ENCODE results near the gene OSBPL5.

DNA sequence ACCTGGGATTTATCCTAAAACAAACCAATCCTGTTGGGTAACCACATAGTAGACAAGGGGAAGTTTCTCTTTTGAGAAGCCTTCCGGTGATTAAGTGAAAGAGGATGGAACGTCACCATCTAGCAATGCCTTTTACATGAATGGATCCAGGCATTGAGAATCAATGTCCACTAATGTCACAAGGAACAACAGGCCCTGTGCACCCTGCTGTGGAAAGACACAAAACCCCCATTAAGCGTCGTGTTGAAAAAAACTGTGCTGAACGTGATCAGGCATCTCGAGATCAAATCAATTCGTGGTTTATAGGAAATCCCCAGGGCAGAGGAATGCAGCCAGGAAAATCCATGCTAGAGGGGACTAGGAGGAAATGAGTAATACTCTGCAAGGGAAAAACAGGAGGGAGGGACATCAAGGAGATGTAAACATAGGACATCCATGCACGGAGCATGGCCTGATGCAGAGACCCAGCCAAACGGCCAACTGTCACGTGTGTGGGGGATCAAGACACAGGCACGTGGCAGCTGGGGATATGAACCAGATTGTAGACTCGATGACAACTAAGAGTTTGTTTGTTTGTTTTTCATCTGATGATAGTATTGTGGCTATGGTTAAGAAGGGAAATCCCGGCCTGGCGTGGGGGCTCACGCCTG lies 69.3 kb downstream of the OSBPL5 start:
- TF ChIP-seq FOXM1 (IDR thresholded peaks at IDR 0.05; ENCODE audit: borderline replicate concordance) (no peak), CTBP1 (IDR thresholded peaks at IDR 0.05; ENCODE audit: borderline replicate concordance) (no peak), BHLHE40 (IDR thresholded peaks at IDR 0.05; ENCODE audit: borderline replicate concordance) (no peak), HDGF (IDR thresholded peaks at IDR 0.05; ENCODE audit: borderline replicate concordance) (no peak)
